Endodermal cell (in vitro differentiated cells): ENCODE results near the gene RPS27A. TPM values are rescaled to one million over a fixed set of nuclear protein-coding genes. Genes with fewer than 3 reads are reported as not detected.

Source experiments
- DNase-seq: peaks from one replicate; pipeline ENCODE4 v3.0.0-alpha.2; 2017
- H3K27ac ChIP-seq: 2 replicates; pipeline ENCODE4 v1.5.1; 2013; ENCODE audit warnings: mild to moderate bottlenecking, low read depth, low read length, moderate library complexity
- H3K27me3 ChIP-seq: 2 replicates; pipeline ENCODE4 v1.6.1; 2013; ENCODE audit warnings: mild to moderate bottlenecking, low read length, moderate library complexity; ENCODE audit not compliant: insufficient read depth, control insufficient read depth, poor library complexity, severe bottlenecking
- H3K36me3 ChIP-seq: 2 replicates; pipeline ENCODE4 v1.7.0; 2013; ENCODE audit warnings: mild to moderate bottlenecking, low read length, moderate library complexity; ENCODE audit not compliant: control insufficient read depth, insufficient read depth
- H3K4me1 ChIP-seq: one replicate; pipeline ENCODE4 v1.7.0; 2013; ENCODE audit warnings: low read length; ENCODE audit not compliant: control insufficient read depth, insufficient read depth
- H3K4me3 ChIP-seq: 2 replicates; pipeline ENCODE4 v1.5.1; 2013; ENCODE audit warnings: mild to moderate bottlenecking, low read length, moderate library complexity
- H3K9ac ChIP-seq: 2 replicates; pipeline ENCODE4 v1.6.1; 2013; ENCODE audit warnings: mild to moderate bottlenecking, low read length, moderate library complexity; ENCODE audit not compliant: poor library complexity, severe bottlenecking; ENCODE audit errors: extremely low read depth
- H3K9me3 ChIP-seq: 2 replicates; pipeline ENCODE4 v1.6.1; 2013; ENCODE audit warnings: mild to moderate bottlenecking, low read length, moderate library complexity; ENCODE audit not compliant: control insufficient read depth
- H3K27ac Mint-ChIP-seq: 2 replicates; pipeline ENCODE4 v1.8.0; 2020; ENCODE audit warnings: mixed read lengths
- H3K27me3 Mint-ChIP-seq: 2 replicates; pipeline ENCODE4 v1.8.0; 2021; ENCODE audit warnings: mild to moderate bottlenecking, mixed read lengths; ENCODE audit not compliant: insufficient read depth
- H3K36me3 Mint-ChIP-seq: 2 replicates; pipeline ENCODE4 v1.8.0; 2020; ENCODE audit warnings: low read depth, mixed read lengths
- H3K4me1 Mint-ChIP-seq: 2 replicates; pipeline ENCODE4 v1.8.0; 2020; ENCODE audit warnings: mixed read lengths
- H3K4me3 Mint-ChIP-seq: 2 replicates; pipeline ENCODE4 v1.8.0; 2020; ENCODE audit warnings: mild to moderate bottlenecking, moderate library complexity, mixed read lengths
- H3K9me3 Mint-ChIP-seq: 2 replicates; pipeline ENCODE4 v1.8.0; 2020; ENCODE audit warnings: mild to moderate bottlenecking, mixed read lengths
- CTCF ChIP-seq: fragments of 200-600 bp; sonication (generic); conservative IDR thresholded peaks from 2 replicates; pipeline ENCODE4 v1.5.0; 2021; ENCODE audit warnings: antibody characterized with exemption, mild to moderate bottlenecking
- WGBS, 2 experiments: methylation state at CpG; one replicate each; pipeline versions ENCODE4 v1.1.5 to v1.1.7; 2013; ENCODE audit warnings: missing lambda C conversion rate in 2 of 2, mixed read lengths in 1 of 2; ENCODE audit not compliant: insufficient coverage in 1 of 2, insufficient read length in 1 of 2; 5-methylcytosine and 5-hydroxymethylcytosine counted together
- total RNA-seq, 2 donors: library from RNA; stranded (reverse); fragmentation: NEBNext Ultra II Directional in 1 of 2; extraction: Animal tissue kit (Norgen Biotek cat#: 25700) in 1 of 2; gene quantifications; 2 replicates in 1 of 2; 3 replicates in 1 of 2; pipeline ENCODE4 v1.2.1, GENCODE V29; 2021

RPS27A gene
- total RNA-seq, 2 donors from 2014 or later, result 1,231 to 1,254 TPM

GRCh38 chr2:55228226-55228563 lies 4.3 kb upstream of the RPS27A start:
- Histone ChIP-seq H3K4me1 (no peaks in the 10 kb centered on the region), H3K27me3 (no peaks in the 10 kb centered on the region), H3K9ac (no peak overlapping the region), H3K4me3 (no peak overlapping the region), H3K27ac (no peak overlapping the region), H3K36me3 (peaks cover 6% of the 10 kb centered on the region), H3K9me3 (no peaks in the 10 kb centered on the region)
- DNase-seq, result no peak
- Mint-ChIP-seq H3K36me3 (peaks cover 16% of the 10 kb centered on the region), H3K27ac (no peak overlapping the region), H3K4me3 (no peak overlapping the region), H3K9me3 (no peaks in the 10 kb centered on the region), H3K4me1 (peaks cover 8% of the 10 kb centered on the region), H3K27me3 (no peaks in the 10 kb centered on the region)
- TF ChIP-seq CTCF, result no peak

- no peaks in the 10 kb centered on the region for H3K9me3 Mint-ChIP-seq
- H3K9me3 ChIP-seq, result no peaks in the 10 kb centered on the region
- no peak overlapping the region for H3K27ac ChIP-seq
- H3K27ac Mint-ChIP-seq, result no peak overlapping the region
- TF ChIP-seq CTCF, result no peak
- H3K36me3 Mint-ChIP-seq, result peaks cover 27% of the 10 kb centered on the region
- H3K4me1 ChIP-seq, result peaks cover 2% of the 10 kb centered on the region
- DNase-seq, result no peak
- peaks cover 16% of the 10 kb centered on the region for H3K36me3 ChIP-seq
- no peak overlapping the region for H3K4me3 Mint-ChIP-seq
- H3K4me1 Mint-ChIP-seq, result peaks cover 15% of the 10 kb centered on the region
- H3K27me3 Mint-ChIP-seq, result no peaks in the 10 kb centered on the region
- WGBS, 2 experiments, result 90 to 93% methylated on average over 2 of the region's 2 CpGs
- H3K4me3 ChIP-seq, result no peak overlapping the region
- H3K27me3 ChIP-seq, result no peaks in the 10 kb centered on the region
- no peak overlapping the region for H3K9ac ChIP-seq
Observed at GRCh38 chr2:55229221-55229620, 3.3 kb upstream of the RPS27A start.

GRCh38 chr2:55230551-55230950 lies 1.9 kb upstream of the RPS27A start:
- peaks cover 2% of the 10 kb centered on the region for H3K4me1 ChIP-seq
- TF ChIP-seq CTCF, result no peak
- peaks cover 24% of the 10 kb centered on the region for H3K4me1 Mint-ChIP-seq
- no peaks in the 10 kb centered on the region for H3K27me3 Mint-ChIP-seq
- no peak overlapping the region for H3K27ac Mint-ChIP-seq
- peaks cover 40% of the 10 kb centered on the region for H3K36me3 Mint-ChIP-seq
- H3K9me3 Mint-ChIP-seq, result no peaks in the 10 kb centered on the region
- no peak for DNase-seq
- no peak overlapping the region for H3K27ac ChIP-seq
- H3K4me3 Mint-ChIP-seq, result peak overlapping the region; percentile 96
- no peak overlapping the region for H3K9ac ChIP-seq
- 93 to 100% methylated on average over 1 to 3 of the region's 3 CpGs for WGBS, 2 experiments
- no peaks in the 10 kb centered on the region for H3K27me3 ChIP-seq
- peak overlapping the region; percentile 99 for H3K4me3 ChIP-seq
- H3K36me3 ChIP-seq, result peaks cover 30% of the 10 kb centered on the region
- no peaks in the 10 kb centered on the region for H3K9me3 ChIP-seq
